Adrenal gland (tissue), 12 donors: Measurements from ENCODE around the gene CKB. TPM values are rescaled to one million over a fixed set of nuclear protein-coding genes. Genes with fewer than 3 reads are reported as not detected.

ENCODE experiments used
- DNase-seq, 7 donors: peaks; one replicate each; pipeline ENCODE4 v3.0.0-alpha.2; 2019 to 2020
- H3K27ac ChIP-seq, 5 donors: fragments of 200-600 bp; sonication (generic) in 4 of 5; 1 replicate in 3 of 5; 2 replicates in 2 of 5; pipeline versions ENCODE4 v1.5.1 to v1.8.0; 2016 to 2020; ENCODE audit warnings: mild to moderate bottlenecking in 1 of 5
- H3K27me3 ChIP-seq: fragments of 200-600 bp; 2 replicates; pipeline ENCODE4 v1.8.0; 2021
- H3K36me3 ChIP-seq, 2 donors: fragments of 200-600 bp; replicated peaks in 1 of 2; 1 replicate in 1 of 2; 2 replicates in 1 of 2; pipeline versions ENCODE4 v1.5.1 to v1.8.0; 2018 to 2022
- H3K4me1 ChIP-seq, 2 donors: fragments of 200-600 bp; replicated peaks in 1 of 2; 1 replicate in 1 of 2; 2 replicates in 1 of 2; pipeline versions ENCODE4 v1.5.1 to v1.8.0; 2018 to 2021
- H3K4me3 ChIP-seq, 4 donors: fragments of 200-600 bp; sonication (generic) in 3 of 4; one replicate each; pipeline ENCODE4 v1.5.1; 2016 to 2018
- H3K9me3 ChIP-seq, 3 donors: fragments of 200-600 bp; sonication (generic) in 1 of 3; replicated peaks in 1 of 3; 1 replicate in 2 of 3; 2 replicates in 1 of 3; pipeline versions ENCODE4 v1.5.1 to v1.8.0; 2016 to 2021
- CTCF ChIP-seq, 6 experiments: fragments of 450-650 bp in 4 of 6; fragments of 200-600 bp in 2 of 6; sonication (generic) in 1 of 6; IDR thresholded peaks; 1 replicate in 5 of 6; 2 replicates in 1 of 6; pipeline versions ENCODE4 v1.5.1 to v1.8.0; 2016 to 2021; ENCODE audit warnings: antibody characterized with exemption in 6 of 6, mild to moderate bottlenecking in 2 of 6, moderate library complexity in 1 of 6
- POLR2A ChIP-seq, 2 donors: fragments of 450-650 bp; IDR thresholded peaks; one replicate each; pipeline ENCODE4 v1.6.1; 2017; ENCODE audit warnings: antibody characterized with exemption in 2 of 2, mild to moderate bottlenecking in 2 of 2, moderate library complexity in 1 of 2
- WGBS, 4 donors: extraction: QIAGEN DNeasy Blood & Tissue Kit in 2 of 4; methylation state at CpG; one replicate each; pipeline versions ENCODE4 v1.1.5 to v1.1.7; 2013 to 2017; 5-methylcytosine and 5-hydroxymethylcytosine counted together
- intact Hi-C, 2 donors: fragments of 100-400 bp; cut with DNase I; formaldehyde crosslinking; loops; one replicate each; pipeline versions ENCODE4 v1.14.1 to v1.15.0; 2022 to 2023
- polyA plus RNA-seq, 3 donors: library from polyadenylated mRNA; stranded (reverse); fragments of 200-250 nt in 2 of 3; fragments of 350-450 nt in 1 of 3; fragmentation: Illumina TruSeq in 1 of 3; extraction: RNeasy Lipid Tissue Mini Kit (QIAGEN cat#74804) in 1 of 3; gene quantifications; one replicate each; pipeline ENCODE4 v1.2.3, GENCODE V29; 2013 to 2014
- total RNA-seq, 9 donors: library from RNA; depleted of rRNA in 4 of 9; stranded (reverse); fragments of >200 nt in 4 of 9; fragments of 120-200 nt in 1 of 9; fragmentation: NEBNext Ultra II Directional in 1 of 9; extraction: Animal tissue kit (Norgen Biotek cat#: 25700) in 1 of 9; gene quantifications; one replicate each; pipeline versions ENCODE4 v1.1.0 to v1.2.4, GENCODE V29; 2013 to 2023
- donor health status: healthy with polysubstance abuse.
- donor health status: Bipolar disorder and iron deficiency.
- donor health status: DM: yes; HTN: yes; CAD: no.
- donor health status: DM: no; HTN: no; CAD: no.
- donor health status: DM: no; HTN: no; CAD: no.
- donor health status: DM: yes; HTN: yes; CAD: no.

The CKB gene
- total and polyA plus RNA-seq, 12 donors = 11.0 to 410 (median 198) TPM

- 67 to 81% (median 73%) methylated on average over 23 to 35 of the region's 35 CpGs for WGBS, 4 donors
- TF ChIP-seq POLR2A (IDR thresholded peaks at IDR 0.05) (no peak), CTCF (IDR thresholded peaks at IDR 0.05) (no peak)
- intact Hi-C loops = loop anchor here in 1 of 2 donors (5.0 kb wide), 1 partner anchor 42 kb away; no protein-coding TSS in a partner anchor
- Histone ChIP-seq H3K4me1 (peaks cover 21 to 35% of the 10 kb centered on the region in 2 donors), H3K36me3 (no peaks in the 10 kb centered on the region), H3K4me3 (no peak overlapping the region), H3K9me3 (no peaks in the 10 kb centered on the region), H3K27ac (no peak overlapping the region), H3K27me3 (no peaks in the 10 kb centered on the region)
- DNase-seq = peak in 1 of 7 donors; percentile 26
Measured at GRCh38 chr14:103544388-103545218, 22.0 kb upstream of the CKB start.

DNA sequence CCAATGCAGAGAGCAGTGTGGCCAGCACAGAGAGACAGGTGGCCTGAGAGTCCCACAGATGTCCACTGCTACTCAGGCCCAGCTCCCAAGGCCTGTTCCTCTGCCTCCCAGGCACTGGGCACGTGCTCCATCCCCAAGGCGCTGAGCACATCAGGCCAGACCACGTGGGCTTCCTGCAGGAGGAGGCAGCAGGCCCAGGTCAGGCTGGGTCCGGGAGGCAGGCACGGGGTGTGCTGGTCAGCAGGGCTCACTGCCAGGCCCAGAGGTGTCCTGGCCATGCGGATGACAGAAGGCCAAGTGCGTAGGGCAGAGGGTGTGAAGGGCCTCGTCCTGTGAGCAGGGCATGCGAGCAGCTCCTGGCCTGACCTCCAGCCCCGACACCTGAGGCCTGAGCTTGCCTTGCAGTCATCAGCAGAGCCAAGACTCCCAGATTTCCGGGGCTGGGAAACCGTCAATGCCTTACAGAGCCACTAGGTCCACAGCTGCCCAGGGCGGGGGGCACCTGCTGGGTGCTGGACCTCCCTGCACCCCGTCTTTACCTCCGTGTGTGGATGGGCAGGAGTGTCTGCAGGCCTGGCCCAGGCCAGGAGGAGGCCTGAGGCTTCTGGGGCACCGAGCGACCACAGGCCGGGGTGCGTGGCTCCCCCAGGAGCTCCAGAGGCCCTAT, 21.2 kb upstream of the CKB start:
- no peak for DNase-seq
- peaks cover 27 to 41% of the 10 kb centered on the region in 2 donors for H3K4me1 ChIP-seq
- WGBS, 4 donors = 60 to 84% (median 75%) methylated on average over 11 to 19 of the region's 19 CpGs; no CpG with 5 or more reads in 1 of the 4 donors
- H3K4me3 ChIP-seq = no peak overlapping the region
- H3K27me3 ChIP-seq = no peaks in the 10 kb centered on the region
- no peaks in the 10 kb centered on the region for H3K9me3 ChIP-seq
- TF ChIP-seq POLR2A (IDR thresholded peaks at IDR 0.05) (no peak), CTCF (IDR thresholded peaks at IDR 0.05) (no peak)
- intact Hi-C loops = no loop called here
- no peaks in the 10 kb centered on the region for H3K36me3 ChIP-seq
- H3K27ac ChIP-seq = peak overlapping the region in 1 of 5 donors; percentile 10

- TF ChIP-seq CTCF (IDR thresholded peaks at IDR 0.05) = no peak
- TF ChIP-seq POLR2A (IDR thresholded peaks at IDR 0.05) = no peak
- Histone ChIP-seq H3K27ac (no peak overlapping the region), H3K4me3 (no peak overlapping the region), H3K27me3 (no peaks in the 10 kb centered on the region), H3K4me1 (peaks cover 34 to 47% of the 10 kb centered on the region in 2 donors), H3K9me3 (no peaks in the 10 kb centered on the region), H3K36me3 (no peaks in the 10 kb centered on the region)
- DNase-seq = no peak
- 79 to 81% (median 81%) methylated on average over 10 of the region's 10 CpGs; no CpG with 5 or more reads in 1 of the 4 donors for WGBS, 4 donors
- intact Hi-C loops = no loop called here
Measured at GRCh38 chr14:103543140-103543539, 20.5 kb upstream of the CKB start.

GRCh38 chr14:103542605-103543088, 20.0 kb upstream of the CKB start:
- no peaks in the 10 kb centered on the region for H3K27me3 ChIP-seq
- H3K9me3 ChIP-seq = no peaks in the 10 kb centered on the region
- H3K4me1 ChIP-seq = peaks cover 34 to 47% of the 10 kb centered on the region in 2 donors
- DNase-seq = peak in 3 of 7 donors; percentile 62 to 79 (median 76)
- intact Hi-C loops = no loop called here
- 17 to 19% (median 19%) methylated on average over 11 to 18 of the region's 18 CpGs; no CpG with 5 or more reads in 1 of the 4 donors for WGBS, 4 donors
- TF ChIP-seq POLR2A (IDR thresholded peaks at IDR 0.05) = no peak
- TF ChIP-seq CTCF (IDR thresholded peaks at IDR 0.05) = no peak
- H3K27ac ChIP-seq = peak overlapping the region in 1 of 5 donors; percentile 49
- H3K4me3 ChIP-seq = no peak overlapping the region
- no peaks in the 10 kb centered on the region for H3K36me3 ChIP-seq
